NCI-H1436 treated with DMSO at 0.1 percent for 48 hours (cell line): ENCODE results near the gene BACH1.

Experiments used
- DNase-seq: peaks from one replicate; lab custom pipeline; 2025; lab: John Stamatoyannopoulos, UW

Gene BACH1

DNA sequence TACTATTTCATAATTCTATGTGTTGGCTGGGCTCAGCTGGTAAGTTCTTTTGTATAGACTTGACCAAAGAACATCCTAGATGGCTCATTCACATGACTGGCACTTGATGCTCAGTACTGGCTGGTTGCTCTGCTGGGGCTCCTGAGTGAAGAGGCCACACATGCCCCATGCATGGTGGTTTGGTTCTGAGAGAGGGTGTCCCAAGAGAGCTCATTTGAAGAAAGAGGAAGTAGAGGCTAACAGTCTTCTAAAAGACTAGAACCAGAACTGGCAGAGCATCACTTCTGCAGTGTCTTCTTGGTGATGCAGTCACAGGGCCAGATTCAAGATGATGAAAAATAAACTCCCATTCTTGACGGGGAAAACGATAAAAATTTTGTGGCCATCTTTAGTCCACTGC is 5.2 kb upstream of the BACH1 start:
- DNase-seq = no peak

DNA sequence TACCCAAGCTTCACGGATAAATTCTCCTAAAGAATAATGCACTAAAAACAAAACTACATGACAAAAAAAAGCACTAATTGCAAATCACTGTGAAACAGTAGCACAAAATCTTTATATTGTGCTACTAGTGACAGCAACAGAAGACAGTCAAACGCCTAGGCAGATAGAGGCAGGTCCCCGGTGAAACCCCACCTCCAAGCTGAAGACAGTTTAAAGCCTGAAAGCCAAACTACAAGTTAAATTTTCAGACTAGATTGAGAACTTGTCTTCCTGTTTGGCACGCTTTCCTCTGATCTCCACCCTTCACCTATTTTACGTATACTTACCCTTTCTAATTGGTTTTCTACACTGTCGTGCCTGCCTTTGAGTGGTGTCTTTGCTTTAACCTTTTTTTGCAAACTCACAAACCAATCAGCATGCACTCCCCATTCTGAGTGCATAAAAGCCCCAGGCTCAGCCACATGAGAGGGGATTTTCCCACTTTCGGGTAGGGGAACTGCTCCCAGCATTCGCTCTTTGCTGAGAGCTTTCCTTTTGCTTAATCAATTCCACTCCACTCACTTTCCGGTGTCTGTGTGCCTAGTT is 3.6 kb upstream of the BACH1 start:
- no peak for DNase-seq

DNA sequence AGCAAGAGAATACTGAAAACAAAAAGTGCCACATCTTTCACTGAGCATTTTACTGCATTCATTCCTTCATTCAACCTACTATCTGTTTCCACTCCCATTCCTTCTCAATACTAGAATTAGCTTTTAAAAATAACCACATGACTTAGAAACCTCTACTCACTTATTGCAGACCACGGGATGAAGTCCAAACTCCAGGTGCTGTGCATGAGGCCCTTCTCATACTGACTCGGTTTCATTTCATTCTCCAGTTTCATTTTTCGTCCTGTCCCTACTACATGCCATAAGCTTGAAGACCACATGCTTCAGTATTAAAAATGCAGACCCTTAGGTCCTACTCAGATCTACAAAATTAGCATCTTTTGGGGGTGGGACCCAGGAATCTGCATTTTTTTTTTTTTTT is 2.3 kb upstream of the BACH1 start:
- DNase-seq = no peak

DNA sequence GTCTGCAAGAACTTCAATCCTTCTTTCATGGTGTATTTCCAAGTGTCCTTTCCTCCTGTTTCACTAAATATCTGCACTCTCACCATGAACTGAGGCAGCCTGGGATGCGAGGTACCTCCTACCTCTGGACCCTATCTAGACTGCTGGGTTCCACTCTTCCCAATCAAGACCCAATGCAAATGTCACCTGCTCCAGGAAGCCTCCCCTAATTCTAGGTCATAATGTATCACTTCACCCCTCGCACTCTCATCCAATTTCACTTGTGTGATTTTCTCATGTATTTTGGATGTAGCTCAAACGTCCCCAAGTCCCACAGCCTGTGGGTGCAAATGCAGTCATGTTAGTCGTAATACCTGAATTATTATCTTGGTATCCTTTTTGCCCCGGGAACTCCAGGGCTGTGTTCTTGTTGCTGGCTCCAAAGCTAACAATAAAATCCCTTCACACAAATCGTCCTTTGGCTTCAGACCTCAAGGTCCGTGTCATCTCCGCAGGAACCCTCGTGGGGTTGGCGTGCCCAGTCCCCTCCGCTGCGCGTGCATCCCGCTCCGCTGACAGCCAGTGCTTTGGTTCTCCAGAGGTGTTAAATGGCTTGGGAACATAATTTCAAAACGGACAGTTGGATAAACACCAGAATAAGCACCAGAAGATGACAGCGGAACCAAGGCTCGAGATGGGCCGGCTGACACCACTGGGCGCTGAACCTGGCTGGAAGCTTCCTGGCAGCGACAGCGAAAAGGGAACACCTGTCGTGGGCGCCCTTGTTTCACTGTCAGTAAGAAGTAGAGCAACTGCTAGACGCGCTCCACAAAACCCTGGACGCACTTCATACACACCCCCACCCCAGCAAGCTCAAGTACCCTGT is 1.0 kb upstream of the BACH1 start:
- no peak for DNase-seq

DNA sequence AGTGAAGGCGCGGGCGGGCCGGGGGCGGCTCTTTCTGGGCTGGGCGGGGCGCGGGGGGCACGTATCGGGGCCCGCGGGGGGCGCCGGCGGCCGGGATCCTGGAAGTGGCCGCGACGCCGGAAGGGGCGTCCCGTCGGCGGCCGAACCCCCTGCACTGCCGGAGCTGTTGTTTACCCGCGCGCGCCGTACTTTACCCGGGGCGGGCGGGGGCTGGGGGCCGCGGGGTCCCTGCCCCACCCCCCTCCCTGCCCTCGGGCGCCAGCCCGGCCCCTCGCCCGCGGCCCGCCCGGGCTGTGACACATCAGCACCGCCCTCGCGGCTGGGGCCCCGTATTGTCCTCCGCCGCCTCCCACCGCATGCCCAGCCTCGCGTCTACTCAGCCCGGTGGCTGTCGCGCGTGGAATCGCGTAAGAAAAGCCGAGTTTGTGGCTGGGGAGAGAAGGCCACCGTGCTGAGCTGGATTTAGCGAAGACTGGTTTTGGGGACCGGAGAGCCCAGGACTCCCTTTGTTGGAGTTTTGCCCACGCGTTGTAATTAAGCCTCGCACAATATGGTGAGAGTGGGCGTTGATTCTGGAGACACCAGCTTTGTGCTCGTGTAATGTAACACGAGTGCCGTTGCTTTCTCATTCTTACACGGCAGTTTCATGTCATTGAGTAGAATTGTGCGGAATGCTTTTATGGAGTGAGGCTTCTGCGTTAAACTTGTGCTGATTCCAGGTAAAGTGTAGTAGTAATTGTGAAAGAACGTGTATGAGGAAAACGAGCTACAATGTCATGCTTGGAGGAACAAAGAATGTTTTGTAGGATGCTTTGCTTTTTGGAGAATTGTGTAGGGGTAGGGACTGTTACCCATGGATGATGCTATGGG is 559 bp downstream of the BACH1 start:
- no peak for DNase-seq

DNA sequence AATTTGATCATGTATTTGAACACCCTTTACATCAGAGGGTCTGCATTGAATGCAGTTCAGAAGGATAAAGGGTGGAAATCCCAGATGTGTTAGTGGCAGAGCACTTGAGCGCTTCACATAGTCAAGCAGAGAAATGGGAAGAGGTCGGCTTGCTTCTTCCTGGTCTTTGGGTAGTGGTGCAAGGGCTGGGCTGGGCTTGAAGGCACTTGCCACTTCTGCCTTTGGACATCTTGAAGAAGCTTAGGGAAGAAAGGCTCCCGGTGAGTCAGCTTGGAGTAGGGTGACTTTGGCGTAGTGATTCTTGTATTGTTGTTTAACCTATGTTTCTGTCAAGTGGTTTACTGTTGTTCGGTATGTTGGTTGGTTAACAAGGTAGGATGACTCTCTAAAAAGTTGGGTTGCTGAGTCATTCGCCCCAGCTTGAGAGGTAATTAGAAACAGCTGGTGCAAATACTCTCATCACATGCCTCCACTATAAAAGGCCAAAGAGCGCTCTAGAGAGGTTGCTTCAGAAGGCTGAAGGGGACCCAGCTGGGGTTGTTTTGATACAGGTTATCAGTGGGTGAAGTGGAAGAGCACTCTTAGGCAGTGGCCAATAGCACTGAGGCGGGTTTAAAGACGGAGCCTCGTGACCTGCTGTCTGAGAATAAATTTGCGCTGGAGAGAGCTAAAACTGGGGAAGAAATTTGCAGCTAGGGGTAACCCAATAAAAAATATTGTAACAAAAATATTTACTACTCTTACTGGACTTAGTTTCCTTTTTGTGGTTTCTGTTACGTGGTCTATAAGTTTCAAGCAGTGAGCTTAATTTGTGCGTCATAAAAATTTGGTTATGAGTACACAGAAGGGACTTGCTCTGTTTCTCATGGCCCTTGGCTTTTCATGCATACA is 1.4 kb downstream of the BACH1 start:
- DNase-seq = no peak

DNA sequence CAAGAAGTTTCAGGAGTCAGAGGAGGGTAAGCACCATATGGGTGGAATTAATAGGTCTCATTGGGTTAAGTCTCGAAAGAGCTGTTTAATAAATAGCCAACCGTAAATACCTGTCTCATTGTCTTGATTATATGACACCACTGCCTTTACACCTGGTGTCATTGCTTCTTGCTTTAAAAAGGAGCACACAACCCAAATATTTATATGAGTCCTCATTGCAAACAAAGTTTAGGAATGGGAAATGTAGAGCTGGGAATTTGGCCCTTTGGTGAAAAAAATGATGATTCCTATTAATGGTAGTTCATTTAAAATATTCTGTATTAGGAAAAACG is 2.1 kb downstream of the BACH1 start:
- no peak for DNase-seq

DNA sequence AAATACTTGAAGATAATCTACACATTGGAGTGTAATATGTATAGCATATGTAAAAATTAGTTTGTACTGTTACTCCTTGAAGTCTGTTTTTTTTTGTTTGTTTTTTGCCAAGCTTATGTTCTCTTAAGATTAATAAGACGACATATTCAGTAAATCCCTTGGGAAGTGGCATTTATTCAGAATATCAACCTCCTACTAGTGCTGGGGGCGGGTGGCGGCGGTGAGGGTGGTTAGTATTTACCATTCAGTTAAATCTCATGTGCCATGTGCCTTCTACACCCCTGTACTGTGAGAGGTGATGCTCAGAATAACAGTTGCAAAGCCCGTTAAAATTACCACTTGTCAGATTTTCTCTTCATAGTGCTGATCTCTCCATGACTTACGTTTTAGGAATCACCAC is 3.0 kb downstream of the BACH1 start:
- DNase-seq = no peak

DNA sequence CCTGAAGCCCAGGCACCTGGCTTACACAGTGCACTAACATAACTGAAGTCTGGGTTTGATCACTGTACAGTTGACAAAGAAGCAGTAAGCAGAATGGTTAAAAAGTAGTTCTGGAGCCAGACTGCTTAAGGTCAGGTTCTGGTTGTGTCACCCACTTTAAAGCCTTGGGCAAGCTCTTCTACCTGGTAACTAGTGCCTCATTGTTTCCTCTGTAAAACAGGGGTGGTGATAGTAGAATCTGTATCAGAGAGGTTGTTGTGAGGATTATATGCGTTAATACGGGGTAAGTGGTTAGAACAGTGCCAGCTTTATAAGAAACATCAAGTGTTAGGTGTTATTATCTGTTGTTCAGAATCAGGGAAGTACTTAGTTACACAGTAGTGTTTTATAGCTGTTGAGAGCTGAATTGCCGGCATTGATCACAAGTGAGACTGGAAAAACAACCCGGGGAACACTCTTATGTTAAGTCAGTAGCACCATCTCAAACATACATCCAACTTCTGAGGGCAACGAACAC is 3.7 kb downstream of the BACH1 start:
- DNase-seq = no peak

DNA sequence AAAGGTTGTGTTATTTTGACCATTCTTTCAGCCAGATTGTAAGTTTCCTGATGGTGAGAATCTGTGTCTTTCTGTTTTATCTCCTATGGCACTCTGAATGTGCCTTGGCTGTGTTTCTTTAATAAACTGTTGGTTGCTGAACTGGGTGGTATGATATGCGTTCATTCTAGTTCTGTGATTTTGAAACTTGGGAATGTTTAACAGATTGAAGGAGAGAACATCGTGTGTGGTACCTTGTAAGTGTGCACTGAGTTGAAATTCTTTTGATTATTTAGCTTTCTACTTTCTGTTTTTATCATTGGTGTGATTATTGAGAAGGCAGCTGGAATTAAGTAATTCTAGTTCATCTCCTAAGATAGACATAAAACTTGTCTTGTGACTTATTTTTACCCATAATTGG is 4.6 kb downstream of the BACH1 start:
- DNase-seq = no peak

DNA sequence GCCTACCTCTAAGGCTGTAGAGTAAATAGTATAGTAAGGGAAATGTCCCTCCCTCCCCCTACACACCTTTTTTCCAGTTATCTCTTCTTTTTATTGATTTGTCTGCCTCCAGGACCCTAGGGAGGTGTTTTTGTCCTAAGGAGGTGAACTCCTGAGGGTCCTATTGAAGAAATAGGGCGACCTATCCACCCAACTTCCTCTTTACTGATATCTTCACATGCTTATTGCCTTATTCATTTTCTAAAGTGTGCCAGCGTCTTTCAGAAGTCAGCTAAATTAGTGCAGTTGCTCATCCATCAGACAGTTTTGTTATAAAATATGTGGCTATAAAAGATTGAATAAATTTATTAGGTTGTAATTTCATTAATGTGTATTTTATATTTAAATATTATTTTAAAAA is 5.9 kb downstream of the BACH1 start:
- DNase-seq = no peak

DNA sequence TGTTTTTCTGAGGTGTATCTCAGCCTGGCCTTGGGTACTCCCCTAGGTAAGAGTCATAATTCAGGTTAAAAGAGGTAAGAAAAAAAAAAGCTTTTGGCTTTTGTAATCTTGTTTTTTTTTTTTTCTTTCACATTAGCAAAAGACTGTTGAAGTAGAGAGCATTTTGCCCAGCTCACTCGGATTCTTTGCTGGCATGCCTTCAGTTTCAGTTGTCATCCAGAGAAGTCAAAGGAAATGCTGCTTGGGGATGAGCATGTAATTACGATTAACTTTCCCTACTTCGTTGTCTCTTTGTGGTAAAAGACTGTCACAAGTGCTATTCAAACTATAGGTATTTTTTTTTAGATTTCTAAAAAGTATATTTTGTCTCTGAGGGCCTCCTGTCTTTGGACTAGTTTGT is 6.3 kb downstream of the BACH1 start:
- DNase-seq = no peak

DNA sequence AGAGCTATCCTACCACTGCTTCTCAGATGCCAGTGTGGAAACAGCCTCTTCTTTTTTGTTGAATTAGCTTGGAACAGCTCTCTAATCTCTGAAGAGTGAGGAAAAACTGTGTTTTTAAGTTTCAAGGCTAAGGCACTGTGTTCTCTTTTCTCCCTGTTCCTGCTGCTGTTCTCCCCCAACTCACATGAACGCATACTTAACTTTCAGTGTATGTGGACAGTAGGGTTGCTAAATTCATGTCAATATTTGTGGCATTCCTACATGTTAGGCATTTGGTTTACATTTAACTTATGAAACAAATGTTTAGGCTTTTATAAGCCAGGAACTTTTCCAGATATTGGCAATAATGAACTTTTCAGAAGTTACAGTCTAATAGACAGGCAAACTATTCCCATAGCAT is 6.8 kb downstream of the BACH1 start:
- DNase-seq = no peak

DNA sequence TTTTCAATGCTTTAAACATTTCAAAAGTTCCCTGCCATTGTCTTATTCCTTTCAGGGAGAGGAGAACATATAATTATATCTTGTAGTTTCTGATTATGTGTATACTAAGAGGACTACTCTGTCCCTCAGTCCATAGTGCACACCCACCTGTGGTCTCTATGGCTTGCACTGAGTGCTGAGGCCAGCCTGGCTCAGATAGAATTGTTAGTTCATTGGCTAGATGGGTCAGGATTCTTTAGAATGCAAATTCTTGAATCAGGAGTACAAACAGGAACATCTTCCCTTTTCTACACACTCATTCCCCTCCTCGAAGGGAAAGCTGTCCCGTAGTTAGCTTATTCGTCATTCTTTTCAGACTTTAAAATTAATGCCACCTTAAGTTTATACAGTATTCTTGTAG is 8.2 kb downstream of the BACH1 start:
- no peak for DNase-seq

DNA sequence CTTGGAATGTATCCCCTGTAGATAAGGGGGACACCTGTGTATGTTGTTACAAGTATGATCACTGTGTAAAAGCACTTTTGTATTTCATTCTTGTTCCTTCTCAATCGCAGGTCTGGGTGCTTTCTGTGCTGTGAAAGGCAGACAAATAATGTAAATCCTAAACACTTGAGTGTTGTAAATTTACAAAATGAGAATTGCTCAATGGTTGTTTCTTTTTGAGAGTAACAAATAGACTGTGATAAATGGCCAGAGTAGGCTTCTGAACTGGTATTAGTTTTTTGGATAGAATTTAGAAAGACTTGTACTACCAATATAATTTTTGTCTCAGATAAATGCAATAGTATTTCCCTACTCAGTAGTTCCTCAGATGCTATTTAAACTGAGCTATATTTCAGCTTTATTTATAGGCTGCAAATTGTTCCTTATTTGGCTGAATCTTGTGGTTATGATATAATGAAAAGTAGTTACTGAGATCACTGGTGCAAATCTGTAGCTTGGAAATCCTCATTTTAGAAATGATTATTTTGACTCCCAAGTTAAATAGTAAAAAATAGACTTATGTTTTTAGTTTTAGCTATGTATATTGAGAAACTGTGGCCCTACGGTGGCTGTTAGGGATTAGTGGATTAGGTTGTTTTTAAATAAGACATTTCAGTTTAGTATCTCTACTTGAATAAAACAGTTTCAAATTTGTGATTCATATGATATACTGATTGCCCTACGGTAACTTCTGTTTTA is 9.2 kb downstream of the BACH1 start:
- no peak for DNase-seq

DNA sequence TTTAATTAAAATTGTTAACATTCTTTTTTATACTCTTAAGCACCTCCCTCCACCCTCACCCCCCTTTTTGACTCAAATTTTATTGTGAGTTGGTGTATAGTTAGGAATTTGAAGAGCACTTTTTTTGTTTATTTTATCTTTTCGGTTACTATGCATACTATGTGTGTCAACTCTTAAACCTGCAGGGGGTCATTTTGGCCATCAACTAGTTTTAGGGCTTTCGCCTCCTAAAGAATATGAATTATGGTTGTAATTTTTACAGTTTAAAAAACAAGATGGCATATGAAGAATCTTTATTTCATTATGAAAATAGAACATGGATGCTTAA is 9.7 kb downstream of the BACH1 start:
- no peak for DNase-seq

DNA sequence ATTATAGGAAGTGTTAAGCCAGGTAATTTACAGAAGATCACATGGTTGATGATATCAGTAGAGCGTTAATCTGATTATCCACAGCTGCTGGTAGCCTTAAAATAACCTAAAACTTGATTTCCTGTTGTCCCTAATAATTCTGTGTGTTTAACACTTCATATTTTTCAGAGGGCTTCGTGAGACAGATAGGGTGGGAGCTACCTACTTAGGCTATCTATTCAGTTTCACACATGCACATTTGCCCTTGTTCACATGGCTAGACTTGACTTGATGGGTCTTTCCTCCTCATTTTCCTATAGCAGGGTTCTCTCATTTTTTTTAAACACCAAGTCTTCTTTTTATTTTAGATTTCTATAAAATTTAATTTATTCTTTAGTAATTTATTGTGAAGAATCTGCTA is 11.0 kb downstream of the BACH1 start:
- no peak for DNase-seq

DNA sequence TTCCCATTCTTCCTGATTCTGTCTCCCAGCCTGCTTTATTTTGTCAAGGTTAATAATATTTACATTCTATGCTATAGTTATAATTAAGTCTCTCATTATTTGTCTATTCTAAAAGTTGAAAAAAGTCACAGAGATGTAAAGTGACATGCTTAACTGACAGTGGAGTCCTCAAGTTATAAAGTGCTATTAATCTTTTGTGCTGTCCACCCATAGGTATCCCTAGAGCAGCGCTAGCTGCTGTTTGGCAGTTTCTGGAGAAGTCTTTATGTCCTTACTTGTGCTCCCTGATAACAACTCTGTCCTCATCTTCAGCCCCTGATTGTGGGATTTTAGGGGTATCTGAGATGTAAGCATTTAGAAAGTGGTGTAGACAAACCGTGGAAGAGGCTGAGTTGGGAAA is 13.1 kb downstream of the BACH1 start:
- no peak for DNase-seq

DNA sequence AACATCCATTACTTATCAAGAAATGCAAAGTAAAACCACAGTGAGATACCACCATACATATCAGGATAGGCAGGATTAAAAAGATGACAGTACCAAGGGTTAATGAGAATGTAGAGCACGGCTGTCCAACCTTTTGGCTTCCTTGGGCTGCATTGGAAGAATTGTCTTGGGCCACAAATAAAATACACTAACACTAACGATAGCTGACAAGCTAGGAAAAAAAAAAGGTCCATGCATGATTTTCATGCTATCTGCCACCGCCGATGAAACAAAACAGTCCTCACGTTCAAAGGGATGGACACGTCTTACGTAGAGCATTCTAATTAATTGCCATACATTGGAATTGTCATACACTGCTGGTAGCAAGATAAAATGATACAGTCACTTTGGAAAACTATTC is 14.3 kb downstream of the BACH1 start:
- DNase-seq = no peak

DNA sequence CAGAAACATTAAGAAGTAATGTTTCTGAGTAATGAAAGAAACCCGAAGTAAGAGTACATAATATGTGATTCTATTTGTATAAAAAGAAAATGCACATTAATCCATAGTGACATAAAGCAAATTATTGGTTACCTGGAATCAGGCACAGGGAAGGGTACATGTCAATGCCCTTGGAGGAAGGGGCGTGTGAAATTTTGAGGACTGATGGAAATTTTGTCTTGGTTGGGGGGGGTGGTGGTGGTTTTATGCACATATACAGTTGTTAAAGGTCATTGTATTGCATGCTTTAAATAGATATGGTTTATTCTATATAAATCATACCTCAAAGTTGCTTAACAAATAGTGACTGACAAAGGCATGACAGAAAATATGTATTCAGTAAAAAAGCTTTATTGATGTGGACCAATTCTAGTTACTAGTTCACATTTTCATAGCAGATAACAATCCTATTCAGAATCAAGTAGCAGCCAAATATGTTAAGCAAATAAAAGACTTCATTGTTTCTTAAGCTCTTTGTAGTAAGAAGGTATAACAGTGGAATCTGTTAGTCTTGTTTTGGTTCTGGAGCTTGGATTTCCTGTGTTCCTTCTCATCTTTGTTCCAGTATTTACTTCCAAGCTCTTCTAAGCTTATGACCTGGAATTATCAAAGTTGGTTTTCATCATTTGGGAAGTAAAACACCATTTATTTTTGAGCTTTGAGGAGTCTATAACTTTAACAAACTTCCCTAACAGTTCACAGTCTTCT is 15.1 kb downstream of the BACH1 start:
- no peak for DNase-seq
